Endodermal cell (in vitro differentiated cells): ENCODE results near the gene FAM9C. TPM values are rescaled to one million over a fixed set of nuclear protein-coding genes. Genes with fewer than 3 reads are reported as not detected.

Source experiments
- DNase-seq: peaks from one replicate; pipeline ENCODE4 v3.0.0-alpha.2; 2017
- H3K27ac ChIP-seq: 2 replicates; pipeline ENCODE4 v1.5.1; 2013; ENCODE audit warnings: mild to moderate bottlenecking, low read depth, low read length, moderate library complexity
- H3K27me3 ChIP-seq: 2 replicates; pipeline ENCODE4 v1.6.1; 2013; ENCODE audit warnings: mild to moderate bottlenecking, low read length, moderate library complexity; ENCODE audit not compliant: insufficient read depth, control insufficient read depth, poor library complexity, severe bottlenecking
- H3K36me3 ChIP-seq: 2 replicates; pipeline ENCODE4 v1.7.0; 2013; ENCODE audit warnings: mild to moderate bottlenecking, low read length, moderate library complexity; ENCODE audit not compliant: control insufficient read depth, insufficient read depth
- H3K4me1 ChIP-seq: one replicate; pipeline ENCODE4 v1.7.0; 2013; ENCODE audit warnings: low read length; ENCODE audit not compliant: control insufficient read depth, insufficient read depth
- H3K4me3 ChIP-seq: 2 replicates; pipeline ENCODE4 v1.5.1; 2013; ENCODE audit warnings: mild to moderate bottlenecking, low read length, moderate library complexity
- H3K9ac ChIP-seq: 2 replicates; pipeline ENCODE4 v1.6.1; 2013; ENCODE audit warnings: mild to moderate bottlenecking, low read length, moderate library complexity; ENCODE audit not compliant: poor library complexity, severe bottlenecking; ENCODE audit errors: extremely low read depth
- H3K9me3 ChIP-seq: 2 replicates; pipeline ENCODE4 v1.6.1; 2013; ENCODE audit warnings: mild to moderate bottlenecking, low read length, moderate library complexity; ENCODE audit not compliant: control insufficient read depth
- H3K27ac Mint-ChIP-seq: 2 replicates; pipeline ENCODE4 v1.8.0; 2020; ENCODE audit warnings: mixed read lengths
- H3K27me3 Mint-ChIP-seq: 2 replicates; pipeline ENCODE4 v1.8.0; 2021; ENCODE audit warnings: mild to moderate bottlenecking, mixed read lengths; ENCODE audit not compliant: insufficient read depth
- H3K36me3 Mint-ChIP-seq: 2 replicates; pipeline ENCODE4 v1.8.0; 2020; ENCODE audit warnings: low read depth, mixed read lengths
- H3K4me1 Mint-ChIP-seq: 2 replicates; pipeline ENCODE4 v1.8.0; 2020; ENCODE audit warnings: mixed read lengths
- H3K4me3 Mint-ChIP-seq: 2 replicates; pipeline ENCODE4 v1.8.0; 2020; ENCODE audit warnings: mild to moderate bottlenecking, moderate library complexity, mixed read lengths
- H3K9me3 Mint-ChIP-seq: 2 replicates; pipeline ENCODE4 v1.8.0; 2020; ENCODE audit warnings: mild to moderate bottlenecking, mixed read lengths
- WGBS, 2 experiments: methylation state at CpG; one replicate each; pipeline versions ENCODE4 v1.1.5 to v1.1.7; 2013; ENCODE audit warnings: missing lambda C conversion rate in 2 of 2, mixed read lengths in 1 of 2; ENCODE audit not compliant: insufficient coverage in 1 of 2, insufficient read length in 1 of 2; 5-methylcytosine and 5-hydroxymethylcytosine counted together
- total RNA-seq, 2 donors: library from RNA; stranded (reverse); fragmentation: NEBNext Ultra II Directional in 1 of 2; extraction: Animal tissue kit (Norgen Biotek cat#: 25700) in 1 of 2; gene quantifications; 2 replicates in 1 of 2; 3 replicates in 1 of 2; pipeline ENCODE4 v1.2.1, GENCODE V29; 2021
- TF ChIP-seq, protein P1 (sequence below): fragments of 200-600 bp; sonication (generic); conservative IDR thresholded peaks from 2 replicates; pipeline ENCODE4 v1.5.0; 2021; ENCODE audit warnings: antibody characterized with exemption, mild to moderate bottlenecking

The FAM9C gene
- total RNA-seq, 2 donors from 2014 or later, result not detected

GRCh38 chrX:13078739-13079444, 34.5 kb upstream of the FAM9C start:
- Histone ChIP-seq H3K4me3 (no peak overlapping the region), H3K27me3 (peaks cover 12% of the 10 kb centered on the region), H3K4me1 (no peaks in the 10 kb centered on the region), H3K27ac (no peak overlapping the region), H3K9me3 (no peaks in the 10 kb centered on the region), H3K36me3 (no peaks in the 10 kb centered on the region), H3K9ac (no peak overlapping the region)
- H3K27ac Mint-ChIP-seq, result no peak overlapping the region
- TF ChIP-seq, protein P1, sequence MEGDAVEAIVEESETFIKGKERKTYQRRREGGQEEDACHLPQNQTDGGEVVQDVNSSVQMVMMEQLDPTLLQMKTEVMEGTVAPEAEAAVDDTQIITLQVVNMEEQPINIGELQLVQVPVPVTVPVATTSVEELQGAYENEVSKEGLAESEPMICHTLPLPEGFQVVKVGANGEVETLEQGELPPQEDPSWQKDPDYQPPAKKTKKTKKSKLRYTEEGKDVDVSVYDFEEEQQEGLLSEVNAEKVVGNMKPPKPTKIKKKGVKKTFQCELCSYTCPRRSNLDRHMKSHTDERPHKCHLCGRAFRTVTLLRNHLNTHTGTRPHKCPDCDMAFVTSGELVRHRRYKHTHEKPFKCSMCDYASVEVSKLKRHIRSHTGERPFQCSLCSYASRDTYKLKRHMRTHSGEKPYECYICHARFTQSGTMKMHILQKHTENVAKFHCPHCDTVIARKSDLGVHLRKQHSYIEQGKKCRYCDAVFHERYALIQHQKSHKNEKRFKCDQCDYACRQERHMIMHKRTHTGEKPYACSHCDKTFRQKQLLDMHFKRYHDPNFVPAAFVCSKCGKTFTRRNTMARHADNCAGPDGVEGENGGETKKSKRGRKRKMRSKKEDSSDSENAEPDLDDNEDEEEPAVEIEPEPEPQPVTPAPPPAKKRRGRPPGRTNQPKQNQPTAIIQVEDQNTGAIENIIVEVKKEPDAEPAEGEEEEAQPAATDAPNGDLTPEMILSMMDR, result no peak
- no peaks in the 10 kb centered on the region for H3K36me3 Mint-ChIP-seq
- 89% methylated on average over 9 of the region's 10 CpGs; no CpG with 5 or more reads in 1 of the 2 experiments for WGBS, 2 experiments
- peaks cover 38% of the 10 kb centered on the region for H3K9me3 Mint-ChIP-seq
- DNase-seq, result no peak
- H3K4me3 Mint-ChIP-seq, result no peak overlapping the region
- peaks cover 2% of the 10 kb centered on the region for H3K27me3 Mint-ChIP-seq
- H3K4me1 Mint-ChIP-seq, result no peaks in the 10 kb centered on the region

GRCh38 chrX:13077168-13077567, 32.7 kb upstream of the FAM9C start:
- H3K4me3 ChIP-seq, result no peak overlapping the region
- Mint-ChIP-seq H3K9me3 (peaks cover 47% of the 10 kb centered on the region), H3K4me3 (no peak overlapping the region), H3K27me3 (no peaks in the 10 kb centered on the region), H3K27ac (no peak overlapping the region), H3K4me1 (no peaks in the 10 kb centered on the region), H3K36me3 (no peaks in the 10 kb centered on the region)
- TF ChIP-seq, protein P1, result no peak
- no peak overlapping the region for H3K27ac ChIP-seq
- H3K9me3 ChIP-seq, result no peaks in the 10 kb centered on the region
- H3K27me3 ChIP-seq, result peaks cover 7% of the 10 kb centered on the region
- H3K4me1 ChIP-seq, result no peaks in the 10 kb centered on the region
- no peak overlapping the region for H3K9ac ChIP-seq
- H3K36me3 ChIP-seq, result no peaks in the 10 kb centered on the region
- WGBS, 2 experiments, result 83 to 87% methylated on average over 2 of the region's 2 CpGs
- DNase-seq, result no peak

GRCh38 chrX:13076176-13076961, 31.9 kb upstream of the FAM9C start:
- H3K4me1 ChIP-seq, result no peaks in the 10 kb centered on the region
- no peak for DNase-seq
- H3K9me3 ChIP-seq, result no peaks in the 10 kb centered on the region
- H3K4me3 Mint-ChIP-seq, result no peak overlapping the region
- TF ChIP-seq, protein P1, result no peak
- no peaks in the 10 kb centered on the region for H3K36me3 ChIP-seq
- H3K27me3 Mint-ChIP-seq, result no peaks in the 10 kb centered on the region
- no peaks in the 10 kb centered on the region for H3K4me1 Mint-ChIP-seq
- no peaks in the 10 kb centered on the region for H3K27me3 ChIP-seq
- WGBS, 2 experiments, result 92% methylated on average over 4 of the region's 4 CpGs; no CpG with 5 or more reads in 1 of the 2 experiments
- H3K27ac ChIP-seq, result no peak overlapping the region
- no peak overlapping the region for H3K9ac ChIP-seq
- no peaks in the 10 kb centered on the region for H3K36me3 Mint-ChIP-seq
- H3K4me3 ChIP-seq, result no peak overlapping the region
- H3K27ac Mint-ChIP-seq, result no peak overlapping the region
- H3K9me3 Mint-ChIP-seq, result peaks cover 49% of the 10 kb centered on the region
